Cerebellar cortex (tissue), 1 donor: ENCODE measurements around the gene CNBD2.
"Not testable (repeated sequence)": the region's sequence is repeated elsewhere in the genome, so short reads cannot be mapped to it uniquely, and the experiment has no call there.

Source experiments
- DNase-seq: peaks from one replicate; pipeline ENCODE4 v3.0.0-alpha.2; 2015; ENCODE audit warnings: low spot score

The CNBD2 gene

GRCh38 chr20:36063916-36064657 is 95.7 kb downstream of the CNBD2 start:
- DNase-seq = peak; percentile 23

- peak; percentile 87 for DNase-seq
Observed at GRCh38 chr20:36064658-36065426, 96.5 kb downstream of the CNBD2 start.

GRCh38 chr20:36065427-36065998 is 97.1 kb downstream of the CNBD2 start:
- no peak for DNase-seq

GRCh38 chr20:36066777-36067176 is 98.4 kb downstream of the CNBD2 start:
- DNase-seq = peak; percentile 66

GRCh38 chr20:36068526-36068925 is 100.1 kb downstream of the CNBD2 start:
- DNase-seq = not testable (repeated sequence)

GRCh38 chr20:36070451-36070850 is 102.1 kb downstream of the CNBD2 start:
- DNase-seq = no peak

GRCh38 chr20:36071848-36072247 is 103.5 kb downstream of the CNBD2 start:
- no peak for DNase-seq

GRCh38 chr20:36074983-36075382 is 106.6 kb downstream of the CNBD2 start:
- no peak for DNase-seq

GRCh38 chr20:36077762-36078161 is 109.4 kb downstream of the CNBD2 start:
- DNase-seq = not testable (repeated sequence)

- DNase-seq = no peak
Observed at GRCh38 chr20:36079486-36079885, 111.1 kb downstream of the CNBD2 start.

GRCh38 chr20:36079984-36080383 is 111.6 kb downstream of the CNBD2 start:
- DNase-seq = not testable (repeated sequence)
